HL-60/S4 (cell line): ENCODE results near the gene POLG2.
"Not testable (repeated sequence)": the region's sequence is repeated elsewhere in the genome, so short reads cannot be mapped to it uniquely, and the experiment has no call there.

Source experiments
- in situ Hi-C: fragments of 300-500 bp; cut with MboI; formaldehyde crosslinking; loops from 2 replicates; pipeline ENCODE4 v1.14.3; 2022; ENCODE audit warnings: low sequenced_read_pairs

Gene POLG2

GRCh38 chr17:64506201-64506575, 9.3 kb upstream of the POLG2 start, which contains the start of gene DDX5:
Gene DDX5 (minus strand): TSS chr17:64506289. CDS start chr17:64506119, 170 bp downstream.
- in situ Hi-C loops: no loop called here

GRCh38 chr17:64505340-64506200, 8.7 kb upstream of the POLG2 start:
- in situ Hi-C loops: no loop called here

GRCh38 chr17:64504769-64505339, 8.0 kb upstream of the POLG2 start:
- in situ Hi-C loops: no loop called here

GRCh38 chr17:64503821-64504768, 7.2 kb upstream of the POLG2 start:
- in situ Hi-C loops: no loop called here

GRCh38 chr17:64503341-64503740, 6.5 kb upstream of the POLG2 start:
- in situ Hi-C loops: no loop called here

- in situ Hi-C loops: no loop called here
Measured at GRCh38 chr17:64502809-64503208, 6.0 kb upstream of the POLG2 start.

GRCh38 chr17:64502021-64502420, 5.2 kb upstream of the POLG2 start:
- in situ Hi-C loops: no loop called here

- in situ Hi-C loops: no loop called here
Measured at GRCh38 chr17:64500862-64501765, 4.3 kb upstream of the POLG2 start.

GRCh38 chr17:64500487-64500859, 3.6 kb upstream of the POLG2 start:
- in situ Hi-C loops: no loop called here

GRCh38 chr17:64499805-64500486, 3.1 kb upstream of the POLG2 start:
- in situ Hi-C loops: no loop called here

GRCh38 chr17:64498308-64499203, 1.7 kb upstream of the POLG2 start:
- in situ Hi-C loops: no loop called here

- in situ Hi-C loops: no loop called here
Measured at GRCh38 chr17:64497565-64498035, 746 bp upstream of the POLG2 start.

- in situ Hi-C loops: no loop called here
Measured at GRCh38 chr17:64496348-64496785, 487 bp downstream of the POLG2 start.

- in situ Hi-C loops: not testable (repeated sequence)
Measured at GRCh38 chr17:64495300-64495699, 1.6 kb downstream of the POLG2 start.

GRCh38 chr17:64494121-64494520, 2.7 kb downstream of the POLG2 start:
- in situ Hi-C loops: loop anchor here (5.0 kb wide), 2 partner anchors 72 to 172 kb away; no protein-coding TSS in a partner anchor

- in situ Hi-C loops: loop anchor here (5.0 kb wide), 2 partner anchors 70 to 170 kb away; no protein-coding TSS in a partner anchor
Measured at GRCh38 chr17:64492481-64493109, 4.3 kb downstream of the POLG2 start.

GRCh38 chr17:64491994-64492393, 4.9 kb downstream of the POLG2 start:
- in situ Hi-C loops: loop anchor here (5.0 kb wide), 2 partner anchors 70 to 170 kb away; no protein-coding TSS in a partner anchor
